OCI-LY1 (cell line): Measurements from ENCODE around the gene NBEAL1.

Experiments
- H2AFZ ChIP-seq: fragments of 200-600 bp; sonication (generic), shearing (Covaris generic); 2 replicates; pipeline ENCODE4 v1.6.0; 2014; ENCODE audit warnings: antibody characterized with exemption, mild to moderate bottlenecking, low read length
- H3F3A ChIP-seq: fragments of 200-600 bp; sonication (generic), shearing (Covaris generic); 2 replicates; pipeline ENCODE4 v1.6.0; 2014; ENCODE audit warnings: mild to moderate bottlenecking, antibody characterized with exemption, low read length, moderate library complexity; ENCODE audit not compliant: insufficient read depth
- H3K27ac ChIP-seq: fragments of 200-600 bp; sonication (generic); 2 replicates; pipeline ENCODE4 v1.5.1; 2014; ENCODE audit warnings: low read length, mixed run types, mild to moderate bottlenecking, low read depth; ENCODE audit not compliant: poor library complexity, severe bottlenecking
- H3K27me3 ChIP-seq: fragments of 200-600 bp; sonication (generic); 2 replicates; pipeline ENCODE4 v1.6.0; 2014; ENCODE audit warnings: antibody characterized with exemption, mild to moderate bottlenecking, low read length, moderate library complexity; ENCODE audit not compliant: insufficient read depth
- H3K36me3 ChIP-seq: fragments of 200-600 bp; sonication (generic); 2 replicates; pipeline ENCODE4 v1.6.1; 2014; ENCODE audit warnings: mild to moderate bottlenecking, antibody characterized with exemption, low read length, moderate library complexity, mixed read lengths; ENCODE audit not compliant: insufficient read depth
- H3K4me1 ChIP-seq: fragments of 200-600 bp; sonication (generic); 2 replicates; pipeline ENCODE4 v1.5.1; 2014; ENCODE audit warnings: mild to moderate bottlenecking, low read length, moderate library complexity; ENCODE audit not compliant: insufficient read depth, severe bottlenecking
- H3K4me2 ChIP-seq: fragments of 200-600 bp; sonication (generic), shearing (Covaris generic); 2 replicates; pipeline ENCODE4 v1.6.1; 2014; ENCODE audit warnings: low read length
- H3K4me3 ChIP-seq: fragments of 200-600 bp; sonication (generic); 2 replicates; pipeline ENCODE4 v1.5.1; 2014; ENCODE audit warnings: low read length, low read depth, mild to moderate bottlenecking, mixed read lengths; ENCODE audit not compliant: poor library complexity, severe bottlenecking
- H3K79me2 ChIP-seq: fragments of 200-600 bp; shearing (Covaris generic); 2 replicates; pipeline ENCODE4 v1.6.1; 2016; ENCODE audit warnings: mixed run types, low read length, mixed read lengths; ENCODE audit not compliant: insufficient read depth
- H3K9ac ChIP-seq: fragments of 200-600 bp; sonication (generic), shearing (Covaris generic); 2 replicates; pipeline ENCODE4 v1.6.1; 2014; ENCODE audit warnings: mild to moderate bottlenecking, low read length, mixed read lengths
- H3K9me2 ChIP-seq: fragments of 200-600 bp; sonication (generic), shearing (Covaris generic); 2 replicates; pipeline ENCODE4 v1.6.1; 2014; ENCODE audit warnings: low read depth, mild to moderate bottlenecking, low read length, mixed read lengths
- H3K9me3 ChIP-seq: fragments of 200-600 bp; shearing (Covaris generic); 2 replicates; pipeline ENCODE4 v1.6.1; 2014; ENCODE audit warnings: low read length, mixed read lengths
- H4K20me1 ChIP-seq: fragments of 200-600 bp; sonication (generic), shearing (Covaris generic); 2 replicates; pipeline ENCODE4 v1.6.0; 2016; ENCODE audit warnings: mild to moderate bottlenecking, low read length; ENCODE audit not compliant: insufficient read depth
- EZH2 ChIP-seq: fragments of 200-600 bp; sonication (generic), shearing (Covaris generic); IDR thresholded peaks from 2 replicates; pipeline ENCODE4 v1.8.0; 2017; ENCODE audit warnings: borderline replicate concordance, mixed run types, mild to moderate bottlenecking, antibody characterized with exemption, low read length, moderate library complexity, mixed read lengths
- TF ChIP-seq, protein P1 (sequence below): fragments of 200-600 bp; sonication (generic), shearing (Covaris generic); IDR thresholded peaks from 2 replicates; pipeline ENCODE4 v1.5.1; 2017; ENCODE audit warnings: mild to moderate bottlenecking, antibody characterized with exemption, low read length, moderate library complexity, mixed read lengths

Gene NBEAL1

DNA sequence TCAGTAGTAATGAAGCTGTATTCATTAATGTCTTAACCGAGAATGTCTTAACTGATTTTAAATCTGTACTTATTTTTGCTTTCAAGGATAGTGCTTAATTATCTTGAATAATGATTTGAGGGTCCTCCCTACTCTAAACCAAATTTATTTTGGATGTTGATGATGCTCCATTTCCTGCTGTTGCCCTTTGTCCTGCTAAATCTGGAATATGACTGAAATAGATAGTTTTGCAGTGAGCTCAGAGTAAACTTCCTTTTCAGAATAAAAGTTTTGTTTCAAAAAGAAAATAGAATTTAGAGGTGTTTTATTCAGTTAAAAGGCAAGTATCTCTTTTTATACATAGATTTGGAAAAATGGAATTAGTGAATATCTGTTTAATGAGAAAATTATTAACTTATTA is 8.1 kb downstream of the NBEAL1 start:
- H3K27me3 ChIP-seq: no peaks in the 10 kb centered on the region
- no peaks in the 10 kb centered on the region for H3K9me3 ChIP-seq
- H3K79me2 ChIP-seq: no peaks in the 10 kb centered on the region
- H3K4me3 ChIP-seq: no peak overlapping the region
- H3F3A ChIP-seq: no peaks in the 10 kb centered on the region
- H3K4me2 ChIP-seq: no peak overlapping the region
- TF ChIP-seq, protein P1, sequence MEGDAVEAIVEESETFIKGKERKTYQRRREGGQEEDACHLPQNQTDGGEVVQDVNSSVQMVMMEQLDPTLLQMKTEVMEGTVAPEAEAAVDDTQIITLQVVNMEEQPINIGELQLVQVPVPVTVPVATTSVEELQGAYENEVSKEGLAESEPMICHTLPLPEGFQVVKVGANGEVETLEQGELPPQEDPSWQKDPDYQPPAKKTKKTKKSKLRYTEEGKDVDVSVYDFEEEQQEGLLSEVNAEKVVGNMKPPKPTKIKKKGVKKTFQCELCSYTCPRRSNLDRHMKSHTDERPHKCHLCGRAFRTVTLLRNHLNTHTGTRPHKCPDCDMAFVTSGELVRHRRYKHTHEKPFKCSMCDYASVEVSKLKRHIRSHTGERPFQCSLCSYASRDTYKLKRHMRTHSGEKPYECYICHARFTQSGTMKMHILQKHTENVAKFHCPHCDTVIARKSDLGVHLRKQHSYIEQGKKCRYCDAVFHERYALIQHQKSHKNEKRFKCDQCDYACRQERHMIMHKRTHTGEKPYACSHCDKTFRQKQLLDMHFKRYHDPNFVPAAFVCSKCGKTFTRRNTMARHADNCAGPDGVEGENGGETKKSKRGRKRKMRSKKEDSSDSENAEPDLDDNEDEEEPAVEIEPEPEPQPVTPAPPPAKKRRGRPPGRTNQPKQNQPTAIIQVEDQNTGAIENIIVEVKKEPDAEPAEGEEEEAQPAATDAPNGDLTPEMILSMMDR: no peak
- TF ChIP-seq EZH2: no peak
- no peak overlapping the region for H3K9ac ChIP-seq
- no peaks in the 10 kb centered on the region for H3K9me2 ChIP-seq
- H3K36me3 ChIP-seq: no peaks in the 10 kb centered on the region
- no peak overlapping the region for H2AFZ ChIP-seq
- H3K4me1 ChIP-seq: peaks cover 12% of the 10 kb centered on the region
- H3K27ac ChIP-seq: no peak overlapping the region
- H4K20me1 ChIP-seq: no peaks in the 10 kb centered on the region

DNA sequence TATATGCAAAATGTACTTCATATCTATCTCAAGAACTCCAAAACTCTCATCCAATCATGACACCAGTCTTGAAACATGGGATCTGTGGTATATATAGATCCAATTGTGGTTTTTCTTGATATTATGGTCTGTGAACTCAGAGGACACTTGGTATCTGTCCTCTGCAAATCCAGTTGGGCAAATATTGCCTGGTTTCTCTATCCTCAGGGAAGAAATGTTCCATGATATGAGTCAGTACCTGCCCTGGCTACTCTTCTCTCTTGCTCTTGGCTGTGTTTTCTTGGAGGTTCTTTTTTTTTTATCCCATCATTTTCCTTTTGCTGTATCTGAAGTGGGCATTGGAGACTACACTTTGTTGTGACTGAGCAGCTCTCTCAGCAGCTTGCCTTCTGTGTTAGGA is 10.9 kb downstream of the NBEAL1 start:
- Histone ChIP-seq H3K9me3 (no peaks in the 10 kb centered on the region), H3K36me3 (no peaks in the 10 kb centered on the region), H2AFZ (no peak overlapping the region), H3K9me2 (no peaks in the 10 kb centered on the region), H3K27ac (no peak overlapping the region), H3K4me2 (no peak overlapping the region), H3F3A (no peaks in the 10 kb centered on the region), H4K20me1 (no peaks in the 10 kb centered on the region), H3K9ac (no peak overlapping the region), H3K27me3 (no peaks in the 10 kb centered on the region), H3K4me1 (no peaks in the 10 kb centered on the region), H3K4me3 (no peak overlapping the region), H3K79me2 (no peaks in the 10 kb centered on the region)
- TF ChIP-seq, protein P1: no peak
- no peak for TF ChIP-seq EZH2

DNA sequence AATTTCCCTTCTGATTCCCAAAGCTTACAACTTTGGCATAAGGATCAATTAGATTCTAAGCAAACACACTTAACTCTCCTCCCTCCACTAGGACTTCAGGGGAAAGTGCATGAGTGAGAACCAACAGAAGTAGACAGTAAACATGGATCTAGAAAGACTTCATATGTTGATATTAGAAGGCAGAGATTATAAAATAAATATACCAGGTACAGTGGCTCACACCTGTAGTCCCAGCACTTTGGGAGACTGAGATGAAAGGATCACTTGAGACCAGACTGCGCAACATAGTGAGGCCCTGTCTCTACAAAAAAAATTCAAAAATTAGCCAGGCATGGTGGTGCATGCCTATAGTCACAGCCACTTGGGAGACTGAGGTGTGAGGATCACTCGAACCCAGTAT is 15.9 kb downstream of the NBEAL1 start:
- Histone ChIP-seq H3K79me2 (no peaks in the 10 kb centered on the region), H3K4me1 (no peaks in the 10 kb centered on the region), H3K36me3 (no peaks in the 10 kb centered on the region), H4K20me1 (no peaks in the 10 kb centered on the region), H3K27me3 (no peaks in the 10 kb centered on the region), H3K9me2 (no peaks in the 10 kb centered on the region), H3F3A (no peaks in the 10 kb centered on the region), H3K4me2 (no peak overlapping the region), H3K27ac (no peak overlapping the region), H3K9me3 (no peaks in the 10 kb centered on the region), H3K4me3 (no peak overlapping the region), H2AFZ (no peak overlapping the region), H3K9ac (no peak overlapping the region)
- TF ChIP-seq EZH2: no peak
- TF ChIP-seq, protein P1: no peak
